ENCODE measurements around the gene AKAP6. TPM values are rescaled to one million over a fixed set of nuclear protein-coding genes. Genes with fewer than 3 reads are reported as not detected.

The AKAP6 gene
- total RNA-seq, 1 donor from 2014 or later, result 8.5 TPM

DNA sequence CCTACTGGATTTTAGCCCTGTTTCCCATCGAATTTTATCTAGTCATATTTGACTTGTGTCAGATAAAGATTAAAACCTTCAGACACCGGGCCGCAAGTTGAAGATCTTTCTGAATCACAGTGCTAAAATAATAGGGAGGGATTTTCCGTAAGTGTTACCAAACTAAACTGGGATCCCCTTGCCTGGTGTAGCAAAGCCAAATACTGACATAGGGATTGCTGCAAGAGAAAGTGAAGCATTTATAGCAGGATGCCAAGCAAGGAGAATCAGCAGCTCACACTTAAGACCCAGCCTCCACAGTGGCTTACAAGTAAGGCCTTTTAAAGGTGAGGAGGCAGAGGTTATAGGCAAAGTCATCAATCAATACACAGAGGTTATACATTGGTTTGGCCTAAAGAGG lies 147.4 kb downstream of the AKAP6 start:
- H3K27ac Mint-ChIP-seq, result no peak overlapping the region
- peaks cover 37% of the 10 kb centered on the region for H3K4me1 Mint-ChIP-seq
- H3K9me3 Mint-ChIP-seq, result no peaks in the 10 kb centered on the region
- no peak for DNase-seq (ENCODE audit: low spot score in 2 of 2, unreplicated experiment in 2 of 2)
- TF ChIP-seq, protein P1, sequence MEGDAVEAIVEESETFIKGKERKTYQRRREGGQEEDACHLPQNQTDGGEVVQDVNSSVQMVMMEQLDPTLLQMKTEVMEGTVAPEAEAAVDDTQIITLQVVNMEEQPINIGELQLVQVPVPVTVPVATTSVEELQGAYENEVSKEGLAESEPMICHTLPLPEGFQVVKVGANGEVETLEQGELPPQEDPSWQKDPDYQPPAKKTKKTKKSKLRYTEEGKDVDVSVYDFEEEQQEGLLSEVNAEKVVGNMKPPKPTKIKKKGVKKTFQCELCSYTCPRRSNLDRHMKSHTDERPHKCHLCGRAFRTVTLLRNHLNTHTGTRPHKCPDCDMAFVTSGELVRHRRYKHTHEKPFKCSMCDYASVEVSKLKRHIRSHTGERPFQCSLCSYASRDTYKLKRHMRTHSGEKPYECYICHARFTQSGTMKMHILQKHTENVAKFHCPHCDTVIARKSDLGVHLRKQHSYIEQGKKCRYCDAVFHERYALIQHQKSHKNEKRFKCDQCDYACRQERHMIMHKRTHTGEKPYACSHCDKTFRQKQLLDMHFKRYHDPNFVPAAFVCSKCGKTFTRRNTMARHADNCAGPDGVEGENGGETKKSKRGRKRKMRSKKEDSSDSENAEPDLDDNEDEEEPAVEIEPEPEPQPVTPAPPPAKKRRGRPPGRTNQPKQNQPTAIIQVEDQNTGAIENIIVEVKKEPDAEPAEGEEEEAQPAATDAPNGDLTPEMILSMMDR (IDR thresholded peaks at IDR 0.05; ENCODE audit: unreplicated experiment), result no peak
- no peaks in the 10 kb centered on the region for H3K36me3 Mint-ChIP-seq
- no peak overlapping the region for H3K4me3 Mint-ChIP-seq
- H3K27me3 Mint-ChIP-seq (ENCODE audit: low read depth), result no peaks in the 10 kb centered on the region

DNA sequence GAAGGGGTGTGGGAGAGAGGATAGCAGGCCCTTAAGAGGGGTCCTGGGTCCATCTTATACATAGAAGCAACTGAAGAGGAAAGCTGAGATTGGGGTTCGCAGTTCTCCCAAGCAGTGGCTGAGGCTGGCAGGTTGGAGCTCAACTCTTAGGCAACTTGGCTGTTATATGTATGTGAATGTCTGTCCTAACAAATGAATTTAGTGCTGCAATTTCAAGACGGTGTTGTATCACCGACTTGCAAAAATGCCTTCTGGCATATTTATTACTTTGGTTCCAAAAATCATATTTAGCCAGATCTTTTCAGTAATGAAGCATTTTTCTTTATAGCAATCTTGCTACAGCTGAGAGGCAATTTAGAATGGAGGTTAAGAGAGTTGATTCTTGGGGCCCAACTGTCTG lies 148.3 kb downstream of the AKAP6 start:
- Mint-ChIP-seq H3K4me1 (peaks cover 28% of the 10 kb centered on the region), H3K27ac (no peak overlapping the region), H3K9me3 (no peaks in the 10 kb centered on the region), H3K4me3 (no peak overlapping the region), H3K36me3 (no peaks in the 10 kb centered on the region), H3K27me3 (ENCODE audit: low read depth) (no peaks in the 10 kb centered on the region)
- DNase-seq (ENCODE audit: low spot score in 2 of 2, unreplicated experiment in 2 of 2), result no peak
- TF ChIP-seq, protein P1 (IDR thresholded peaks at IDR 0.05; ENCODE audit: unreplicated experiment), result no peak

DNA sequence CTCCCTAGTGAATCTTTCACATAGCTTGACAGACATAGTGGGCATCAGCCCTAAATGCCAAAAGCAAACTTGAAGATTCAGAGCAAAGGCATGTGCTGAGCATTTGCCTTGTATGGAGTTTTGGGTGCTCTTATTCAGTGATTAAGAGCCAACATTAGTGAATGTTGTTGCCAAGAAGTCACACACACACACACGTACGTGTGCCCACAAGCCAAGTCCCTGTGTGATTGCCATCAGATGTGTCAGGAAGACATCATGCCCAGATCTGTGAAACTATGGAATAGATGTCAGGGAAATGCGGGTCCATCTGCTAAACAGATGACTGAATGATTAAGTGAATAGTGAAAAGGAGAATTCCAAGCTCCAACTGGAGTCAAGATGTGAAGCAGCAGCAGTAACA lies 149.0 kb downstream of the AKAP6 start:
- Mint-ChIP-seq H3K4me3 (no peak overlapping the region), H3K4me1 (peaks cover 22% of the 10 kb centered on the region), H3K9me3 (no peaks in the 10 kb centered on the region), H3K36me3 (no peaks in the 10 kb centered on the region), H3K27ac (no peak overlapping the region), H3K27me3 (ENCODE audit: low read depth) (no peaks in the 10 kb centered on the region)
- no peak for DNase-seq (ENCODE audit: low spot score in 2 of 2, unreplicated experiment in 2 of 2)
- TF ChIP-seq, protein P1 (IDR thresholded peaks at IDR 0.05; ENCODE audit: unreplicated experiment), result no peak

DNA sequence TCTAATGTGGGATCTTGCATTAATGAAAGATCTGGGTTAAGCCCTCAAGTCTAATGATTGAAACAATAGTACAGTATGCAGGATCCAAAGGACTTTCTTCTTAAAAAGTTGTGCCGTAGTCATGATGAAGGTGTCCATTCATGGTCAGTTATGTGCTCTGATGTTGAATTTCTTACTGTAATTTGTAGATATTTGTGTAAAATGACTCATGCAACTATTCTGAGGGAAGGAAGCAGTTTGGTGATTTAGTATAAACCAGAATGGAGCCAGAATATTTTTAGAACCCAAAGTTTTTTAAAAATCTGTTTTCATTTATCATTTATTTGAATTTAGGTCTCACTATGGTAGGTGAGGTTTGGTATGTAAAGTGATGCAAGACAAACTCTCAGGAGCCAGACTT lies 151.2 kb downstream of the AKAP6 start:
- peaks cover under 1% of the 10 kb centered on the region for H3K4me1 Mint-ChIP-seq
- H3K9me3 Mint-ChIP-seq, result peaks cover under 1% of the 10 kb centered on the region
- no peak overlapping the region for H3K27ac Mint-ChIP-seq
- no peak overlapping the region for H3K4me3 Mint-ChIP-seq
- DNase-seq (ENCODE audit: low spot score in 2 of 2, unreplicated experiment in 2 of 2), result no peak
- TF ChIP-seq, protein P1 (IDR thresholded peaks at IDR 0.05; ENCODE audit: unreplicated experiment), result no peak
- no peaks in the 10 kb centered on the region for H3K27me3 Mint-ChIP-seq (ENCODE audit: low read depth)
- no peaks in the 10 kb centered on the region for H3K36me3 Mint-ChIP-seq

DNA sequence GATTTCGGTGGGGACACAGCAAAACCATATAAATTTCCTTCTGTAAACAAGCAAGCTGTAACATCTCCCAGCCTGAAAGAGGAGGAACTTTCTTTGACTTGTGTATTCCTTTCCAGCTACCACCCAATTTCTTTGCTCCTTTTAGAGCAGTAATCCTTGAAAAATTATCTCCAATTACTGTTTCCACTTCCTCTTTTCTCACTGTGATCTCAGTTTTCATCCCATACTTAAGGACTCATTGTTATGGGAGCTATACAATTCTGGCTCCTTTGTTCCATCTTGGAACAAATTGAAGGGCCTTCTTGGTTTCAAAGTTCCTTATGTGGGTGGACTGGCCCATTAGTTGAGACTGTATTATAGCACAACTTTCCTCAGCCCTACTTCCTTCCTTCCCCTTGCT lies 152.6 kb downstream of the AKAP6 start:
- TF ChIP-seq, protein P1 (IDR thresholded peaks at IDR 0.05; ENCODE audit: unreplicated experiment), result no peak
- Mint-ChIP-seq H3K27me3 (ENCODE audit: low read depth) (no peaks in the 10 kb centered on the region), H3K4me3 (no peak overlapping the region), H3K9me3 (peaks cover 10% of the 10 kb centered on the region), H3K4me1 (no peaks in the 10 kb centered on the region), H3K27ac (no peak overlapping the region), H3K36me3 (no peaks in the 10 kb centered on the region)
- no peak for DNase-seq (ENCODE audit: low spot score in 2 of 2, unreplicated experiment in 2 of 2)

DNA sequence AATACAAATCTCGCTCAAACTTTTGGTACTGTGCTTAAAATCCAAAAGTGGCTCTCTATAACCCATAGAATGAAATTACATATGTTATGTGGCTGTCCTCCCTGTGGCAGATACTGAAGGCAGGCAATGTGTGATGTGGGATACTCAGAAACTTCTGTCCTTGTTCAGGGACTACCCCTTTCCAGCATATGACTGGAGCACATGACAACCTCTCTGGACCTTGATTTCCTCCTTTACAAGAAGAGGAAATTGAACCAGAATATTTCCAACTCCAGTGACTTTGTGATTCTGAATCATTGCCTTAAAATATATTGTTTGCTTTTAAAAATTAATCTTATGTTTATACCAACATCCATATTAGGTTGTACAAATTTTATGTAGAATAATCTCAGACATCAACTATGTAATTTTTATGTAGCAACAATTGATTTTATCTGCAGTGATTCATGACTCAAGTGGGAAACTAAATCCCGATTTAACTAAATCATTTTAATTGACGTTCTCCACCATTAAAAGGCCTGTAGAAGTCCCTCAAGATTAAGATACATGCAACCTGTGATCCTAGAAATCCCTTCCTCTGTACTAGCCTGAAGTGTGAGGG lies 162.4 kb downstream of the AKAP6 start:
- Mint-ChIP-seq H3K4me1 (peaks cover 20% of the 10 kb centered on the region), H3K9me3 (peaks cover 6% of the 10 kb centered on the region), H3K4me3 (no peak overlapping the region), H3K36me3 (no peaks in the 10 kb centered on the region), H3K27me3 (ENCODE audit: low read depth) (no peaks in the 10 kb centered on the region), H3K27ac (no peak overlapping the region)
- DNase-seq (ENCODE audit: low spot score in 2 of 2, unreplicated experiment in 2 of 2), result no peak
- TF ChIP-seq, protein P1 (IDR thresholded peaks at IDR 0.05; ENCODE audit: unreplicated experiment), result no peak

All from mesothelial cell of epicardium (in vitro differentiated cells).